ENCODE measurements around the gene CCDC63. TPM values are rescaled to one million over a fixed set of nuclear protein-coding genes. Genes with fewer than 3 reads are reported as not detected.

The CCDC63 gene
- polyA plus RNA-seq, 1 of the 3 experiments (the other 2 are of a cell fraction) = not detected

DNA sequence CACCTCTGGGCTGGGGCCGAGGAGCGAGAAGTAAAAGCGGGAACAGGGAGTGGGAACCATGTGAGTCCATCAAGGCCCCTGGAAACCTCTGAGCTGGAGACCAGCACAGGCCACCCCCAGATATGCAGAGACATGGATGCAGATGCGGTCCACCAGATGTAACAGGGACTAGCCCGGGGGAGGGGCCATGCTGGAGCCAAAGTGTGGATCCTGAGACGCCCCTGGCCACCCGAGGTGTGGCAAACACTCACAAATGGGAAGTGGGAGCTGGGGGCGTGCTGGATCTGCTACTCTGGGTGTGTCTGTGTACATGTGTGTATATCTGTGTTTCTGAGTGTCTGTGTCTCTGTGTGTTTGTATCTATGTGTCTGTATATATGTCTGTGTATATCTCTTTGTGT lies 60.8 kb downstream of the CCDC63 start:
- no peaks in the 10 kb centered on the region for H3K79me2 ChIP-seq (ENCODE audit: insufficient read depth)
- no peaks in the 10 kb centered on the region for H3K36me3 ChIP-seq (replicated peaks in 1 of 2; ENCODE audit: control insufficient read depth in 1 of 2, insufficient read depth in 2 of 2, low read length in 1 of 2)
- WGBS (ENCODE audit: low lambda C conversion rate) = 70% methylated on average over 8 of the region's 8 CpGs
- H3K9me3 ChIP-seq = no peaks in the 10 kb centered on the region
- H4K20me1 ChIP-seq (ENCODE audit: insufficient read depth) = no peaks in the 10 kb centered on the region
- H3K9ac ChIP-seq = no peak overlapping the region
- TF ChIP-seq GABPA (IDR thresholded peaks at IDR 0.05; ENCODE audit: low read depth) (no peak), EP300 (IDR thresholded peaks at IDR 0.05; ENCODE audit: borderline replicate concordance in 1 of 2, low read depth in 1 of 2, low read length in 1 of 2) (no peak), CHD2 (IDR thresholded peaks at IDR 0.05; ENCODE audit: low read length, partially characterized antibody) (no peak), MXI1 (IDR thresholded peaks at IDR 0.05; ENCODE audit: low read depth, low read length) (no peak), MAX (IDR thresholded peaks at IDR 0.05; ENCODE audit: low read depth) (no peak), POLR2AphosphoS5 (IDR thresholded peaks at IDR 0.05; ENCODE audit: low read depth, low read length) (no peak), NFIC (IDR thresholded peaks at IDR 0.05; ENCODE audit: borderline replicate concordance) (no peak)
- H3K4me1 ChIP-seq (ENCODE audit: control insufficient read depth in 1 of 2, insufficient read depth in 2 of 2, low read depth in 1 of 2, low read length in 1 of 2) = no peaks in the 10 kb centered on the region; a peak in 1 of 4 replicates
- no peak overlapping the region for H3K4me3 ChIP-seq (ENCODE audit: low read depth in 2 of 2, low read length in 1 of 2)
- H2AFZ ChIP-seq (ENCODE audit: low read depth) = no peak overlapping the region
- no peak overlapping the region for H3K4me2 ChIP-seq
- POLR2A ChIA-PET = no interaction called here
- H3F3A ChIP-seq (replicated peaks; ENCODE audit: insufficient read depth) = no peaks in the 10 kb centered on the region
- DNase-seq = no peak
- CTCF ChIA-PET = interaction anchor here (0.8 to 1.9 kb wide), 2 partner anchors 13 to 20 kb away, joined by 3 to 7 read pairs; no protein-coding TSS in a partner anchor
- H3K9me2 ChIP-seq = no peaks in the 10 kb centered on the region
- H3K27ac ChIP-seq (ENCODE audit: low read depth in 2 of 2, low read length in 1 of 2) = no peak overlapping the region
- H3K27me3 ChIP-seq (ENCODE audit: insufficient read depth) = no peaks in the 10 kb centered on the region

DNA sequence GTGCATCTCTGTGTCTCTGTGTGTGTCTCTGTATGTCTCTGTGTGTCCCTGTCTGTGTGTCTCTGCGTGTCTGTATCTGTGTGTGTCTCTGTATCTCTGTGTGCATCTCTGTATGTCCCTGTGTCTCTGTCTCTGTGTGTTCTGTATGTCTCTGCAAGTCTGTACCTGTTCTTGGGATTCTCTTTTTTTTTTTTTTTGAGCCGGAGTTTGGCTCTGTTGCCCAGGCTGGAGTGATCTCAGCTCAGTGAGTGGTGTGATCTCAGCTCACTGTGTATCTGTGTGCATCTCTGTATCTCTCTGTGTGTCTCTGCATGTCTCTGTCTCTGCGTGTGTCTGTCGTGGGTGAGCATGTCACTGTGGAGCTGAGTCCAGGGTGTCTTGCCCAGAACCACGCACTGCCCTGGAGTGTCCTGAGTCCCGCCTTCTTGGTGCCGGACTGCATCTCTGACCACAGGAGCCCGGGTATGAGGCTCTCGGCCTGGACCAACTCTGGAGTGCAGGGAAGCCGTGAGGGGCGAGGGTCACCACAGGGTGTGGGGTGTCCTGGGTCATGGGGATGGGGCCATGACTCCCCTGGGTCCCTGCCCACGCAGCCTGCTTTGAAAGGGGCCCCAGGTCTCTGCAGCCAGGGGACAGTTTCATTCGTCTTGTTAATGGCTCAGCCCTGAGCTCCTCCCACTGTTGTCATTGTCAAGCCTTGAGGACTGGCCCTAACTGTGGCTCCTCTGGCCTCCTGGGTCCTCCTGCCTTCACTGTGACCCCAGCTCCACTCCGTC lies 61.8 kb downstream of the CCDC63 start:
- WGBS (ENCODE audit: low lambda C conversion rate) = 67% methylated on average over 13 of the region's 14 CpGs
- Histone ChIP-seq H3K9me2 (no peaks in the 10 kb centered on the region), H4K20me1 (ENCODE audit: insufficient read depth) (no peaks in the 10 kb centered on the region), H3K9ac (no peak overlapping the region), H3K9me3 (no peaks in the 10 kb centered on the region), H3F3A (replicated peaks; ENCODE audit: insufficient read depth) (no peaks in the 10 kb centered on the region), H3K4me2 (no peak overlapping the region), H3K27ac (ENCODE audit: low read depth in 2 of 2, low read length in 1 of 2) (no peak overlapping the region), H3K4me3 (ENCODE audit: low read depth in 2 of 2, low read length in 1 of 2) (no peak overlapping the region), H3K36me3 (replicated peaks in 1 of 2; ENCODE audit: control insufficient read depth in 1 of 2, insufficient read depth in 2 of 2, low read length in 1 of 2) (no peaks in the 10 kb centered on the region), H3K4me1 (ENCODE audit: control insufficient read depth in 1 of 2, insufficient read depth in 2 of 2, low read depth in 1 of 2, low read length in 1 of 2) (no peaks in the 10 kb centered on the region; a peak in 1 of 4 replicates), H2AFZ (ENCODE audit: low read depth) (no peak overlapping the region), H3K79me2 (ENCODE audit: insufficient read depth) (no peaks in the 10 kb centered on the region), H3K27me3 (ENCODE audit: insufficient read depth) (no peaks in the 10 kb centered on the region)
- no peak for TF ChIP-seq EP300 (IDR thresholded peaks at IDR 0.05; ENCODE audit: borderline replicate concordance in 1 of 2, low read depth in 1 of 2, low read length in 1 of 2)
- TF ChIP-seq SMC3 (IDR thresholded peaks at IDR 0.05; ENCODE audit: low read depth, low read length) = no peak
- TF ChIP-seq ELF1 (IDR thresholded peaks at IDR 0.05) = no peak
- TF ChIP-seq POLR2AphosphoS5 (IDR thresholded peaks at IDR 0.05; ENCODE audit: low read depth, low read length) = no peak
- TF ChIP-seq RXRA (IDR thresholded peaks at IDR 0.05; ENCODE audit: borderline replicate concordance, low read depth) = no peak
- no peak for TF ChIP-seq RCOR1 (IDR thresholded peaks at IDR 0.05; ENCODE audit: low read length)
- no peak for TF ChIP-seq FOXJ3 (CRISPR knock-in tag; IDR thresholded peaks at IDR 0.05)
- TF ChIP-seq SIN3A (IDR thresholded peaks at IDR 0.05; ENCODE audit: borderline replicate concordance, low read depth, low read length) = no peak
- DNase-seq = no peak
- CTCF ChIA-PET = interaction anchor here (1.9 to 2.0 kb wide), 2 partner anchors 14 to 28 kb away, joined by 6 to 7 read pairs; no protein-coding TSS in a partner anchor
- POLR2A ChIA-PET = no interaction called here

Measured in SK-N-SH (cell line).